ENCODE measurements around the gene CAMK2G.

CAMK2G gene

DNA sequence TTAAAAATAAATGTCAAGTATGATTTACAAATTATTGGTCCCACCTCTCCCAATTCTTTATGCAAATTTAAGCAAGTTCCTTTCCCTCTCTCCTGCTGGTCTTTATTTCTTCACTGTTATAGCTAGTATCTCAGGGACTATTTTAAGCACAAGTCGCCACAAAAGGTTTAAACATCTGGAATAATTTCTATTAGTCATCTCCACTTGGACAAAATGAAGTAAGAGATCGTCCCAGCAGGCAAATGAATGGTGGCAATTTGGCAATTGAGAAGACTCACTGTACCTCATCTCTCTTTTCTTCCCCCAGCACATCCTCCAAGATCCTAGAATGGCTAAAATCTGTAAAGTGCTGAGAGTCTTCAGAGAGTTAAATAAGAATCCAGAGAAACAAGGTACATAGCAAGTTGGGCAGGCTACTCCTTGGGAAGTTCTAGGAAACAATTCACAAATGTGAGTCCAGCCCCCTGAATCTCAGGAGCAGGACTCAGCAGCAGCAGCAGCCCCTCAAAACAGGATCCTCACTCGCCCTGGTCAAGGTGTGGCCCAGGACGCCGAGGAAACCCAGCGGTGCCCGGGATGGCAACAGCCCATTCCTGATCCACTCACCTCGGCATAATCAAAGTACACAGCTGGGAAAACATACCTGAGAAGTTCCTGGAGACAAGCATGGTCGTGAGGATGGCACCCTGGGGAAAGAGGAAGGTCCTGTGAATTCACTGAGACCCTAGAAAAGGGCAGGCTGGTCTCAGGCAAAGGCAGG is 32.6 kb downstream of the CAMK2G start:
- DNase-seq (ENCODE audit: insufficient read length, low spot score): no peak
- FAIRE-seq: no peak
- TF ChIP-seq, protein P1, sequence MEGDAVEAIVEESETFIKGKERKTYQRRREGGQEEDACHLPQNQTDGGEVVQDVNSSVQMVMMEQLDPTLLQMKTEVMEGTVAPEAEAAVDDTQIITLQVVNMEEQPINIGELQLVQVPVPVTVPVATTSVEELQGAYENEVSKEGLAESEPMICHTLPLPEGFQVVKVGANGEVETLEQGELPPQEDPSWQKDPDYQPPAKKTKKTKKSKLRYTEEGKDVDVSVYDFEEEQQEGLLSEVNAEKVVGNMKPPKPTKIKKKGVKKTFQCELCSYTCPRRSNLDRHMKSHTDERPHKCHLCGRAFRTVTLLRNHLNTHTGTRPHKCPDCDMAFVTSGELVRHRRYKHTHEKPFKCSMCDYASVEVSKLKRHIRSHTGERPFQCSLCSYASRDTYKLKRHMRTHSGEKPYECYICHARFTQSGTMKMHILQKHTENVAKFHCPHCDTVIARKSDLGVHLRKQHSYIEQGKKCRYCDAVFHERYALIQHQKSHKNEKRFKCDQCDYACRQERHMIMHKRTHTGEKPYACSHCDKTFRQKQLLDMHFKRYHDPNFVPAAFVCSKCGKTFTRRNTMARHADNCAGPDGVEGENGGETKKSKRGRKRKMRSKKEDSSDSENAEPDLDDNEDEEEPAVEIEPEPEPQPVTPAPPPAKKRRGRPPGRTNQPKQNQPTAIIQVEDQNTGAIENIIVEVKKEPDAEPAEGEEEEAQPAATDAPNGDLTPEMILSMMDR (IDR thresholded peaks at IDR 0.05; ENCODE audit: insufficient read depth, missing control alignments): no peak

DNA sequence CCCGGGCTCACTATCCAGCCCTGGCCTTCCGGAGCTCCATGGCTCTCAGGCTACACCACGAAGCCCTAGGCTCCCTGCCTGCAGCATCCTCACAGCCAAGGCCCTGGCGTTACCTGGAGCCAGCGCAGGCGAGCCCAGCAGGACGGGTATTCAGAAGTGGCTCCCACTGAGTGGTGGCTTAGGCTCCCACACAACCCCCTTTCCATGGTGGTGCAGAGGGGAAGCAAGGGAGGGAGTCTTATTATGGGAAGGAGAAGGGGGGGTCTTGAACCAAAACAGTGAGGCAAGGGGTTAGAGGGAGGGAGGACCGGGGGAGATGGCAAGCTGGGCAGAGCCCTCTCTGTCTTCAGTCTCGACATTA is 33.3 kb downstream of the CAMK2G start:
- TF ChIP-seq, protein P1 (IDR thresholded peaks at IDR 0.05; ENCODE audit: insufficient read depth, missing control alignments): no peak
- no peak for DNase-seq (ENCODE audit: insufficient read length, low spot score)
- FAIRE-seq: no peak

DNA sequence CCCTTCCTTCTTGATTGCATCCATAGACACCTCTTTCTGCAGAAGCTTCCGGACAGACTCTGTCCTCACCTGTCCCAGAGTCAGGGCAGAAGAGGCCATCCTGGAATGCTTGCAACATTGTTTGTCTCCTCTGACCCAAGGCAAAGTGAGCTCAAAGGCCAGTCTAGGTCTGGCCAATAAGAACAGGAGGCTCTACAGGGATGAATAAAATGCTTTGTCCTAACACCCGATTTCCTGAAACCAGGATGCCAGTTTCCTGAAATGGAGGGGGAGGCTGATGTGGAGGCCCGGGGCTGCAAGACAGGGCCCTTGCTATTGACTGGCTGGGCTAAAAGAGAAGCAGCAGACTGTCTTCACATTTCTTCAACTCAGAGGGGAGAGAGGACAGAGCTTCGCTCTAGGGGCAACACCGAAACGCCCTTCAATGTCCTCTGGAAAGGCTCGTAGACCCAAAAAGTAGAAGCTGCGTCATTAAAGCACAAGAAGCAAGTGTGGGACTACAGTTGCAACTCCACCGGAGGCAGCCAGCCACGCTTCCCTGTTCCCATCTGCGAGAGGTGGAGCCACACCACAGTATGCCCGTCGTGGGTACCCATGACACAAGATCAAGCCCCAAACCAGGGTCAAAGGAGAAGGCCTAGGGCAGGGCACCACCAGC is 33.8 kb downstream of the CAMK2G start:
- TF ChIP-seq, protein P1 (IDR thresholded peaks at IDR 0.05; ENCODE audit: insufficient read depth, missing control alignments): no peak
- FAIRE-seq: no peak
- no peak for DNase-seq (ENCODE audit: insufficient read length, low spot score)

DNA sequence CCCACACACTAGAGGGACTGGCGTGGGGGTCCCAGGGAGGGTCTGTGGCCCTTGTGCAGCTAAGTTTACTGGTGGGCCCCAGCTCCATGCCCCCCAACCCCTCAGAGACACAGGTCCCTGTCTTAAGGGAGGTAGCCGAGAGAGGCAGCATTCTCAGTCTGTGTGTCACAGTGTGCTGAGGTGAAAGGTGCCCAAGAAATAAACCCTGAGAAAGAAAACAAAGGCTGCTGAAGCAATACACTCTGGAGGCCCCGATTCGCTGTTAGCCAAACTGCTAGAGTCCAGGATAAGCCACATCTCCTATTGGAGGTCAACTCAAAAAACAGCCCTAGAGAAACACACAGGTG is 34.3 kb downstream of the CAMK2G start:
- TF ChIP-seq, protein P1 (IDR thresholded peaks at IDR 0.05; ENCODE audit: insufficient read depth, missing control alignments): no peak
- no peak for FAIRE-seq
- no peak for DNase-seq (ENCODE audit: insufficient read length, low spot score)

DNA sequence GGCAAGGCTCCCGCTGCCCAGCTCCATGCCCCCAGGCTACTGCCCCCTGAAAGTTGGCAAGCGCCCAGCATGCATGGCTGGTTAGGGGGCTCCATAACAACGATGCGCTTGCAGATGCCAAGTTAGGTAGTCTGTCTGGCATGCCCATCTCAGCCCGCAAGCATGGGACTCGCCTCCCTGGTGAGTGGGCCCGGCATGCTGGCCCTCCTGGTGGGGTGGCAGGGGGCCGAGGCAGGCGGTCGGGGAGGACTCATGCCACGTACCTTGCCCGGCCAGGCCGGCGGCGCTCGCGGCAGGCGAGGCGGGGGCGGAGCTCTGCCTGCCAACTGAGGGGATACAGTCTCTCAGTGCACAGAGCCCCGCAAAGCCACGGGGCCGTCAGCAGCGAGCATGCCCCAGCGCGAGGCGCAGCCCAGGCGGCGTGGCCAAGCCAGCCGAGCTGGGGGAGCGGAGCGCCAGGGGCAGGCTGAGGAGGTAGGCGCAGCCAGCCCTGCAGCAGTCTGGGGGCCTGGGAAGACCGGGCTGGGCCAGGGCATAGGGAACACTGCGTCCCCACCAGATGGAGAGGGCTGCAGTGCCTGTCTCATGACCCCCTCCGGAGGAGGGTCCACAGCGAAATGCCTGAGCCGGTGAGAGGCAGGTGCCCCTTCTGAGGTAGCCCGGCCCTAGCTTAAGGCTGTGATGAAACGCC is 34.9 kb downstream of the CAMK2G start:
- FAIRE-seq (no peak), DNase-seq (ENCODE audit: insufficient read length, low spot score) (no peak)
- TF ChIP-seq, protein P1 (IDR thresholded peaks at IDR 0.05; ENCODE audit: insufficient read depth, missing control alignments): no peak

DNA sequence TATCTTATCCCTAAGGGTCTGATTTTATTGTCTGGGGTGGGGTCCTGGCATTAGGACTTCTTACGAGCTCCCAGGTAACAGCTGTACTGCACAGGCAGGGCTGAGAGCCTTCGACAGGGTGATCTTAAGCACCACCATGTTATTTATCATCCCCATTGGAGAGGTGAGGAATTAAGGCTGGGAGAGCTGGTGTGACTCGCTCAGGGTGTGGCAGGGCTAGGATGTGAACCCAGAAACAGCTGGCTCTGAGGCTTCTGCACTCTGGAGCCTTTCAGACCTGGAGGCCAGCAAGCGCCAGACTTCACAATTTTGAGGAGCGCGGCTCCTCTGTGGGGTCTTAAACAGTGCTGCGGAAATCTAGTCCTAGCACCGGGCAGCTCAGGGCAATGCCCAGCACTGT is 35.5 kb downstream of the CAMK2G start:
- TF ChIP-seq, protein P1 (IDR thresholded peaks at IDR 0.05; ENCODE audit: insufficient read depth, missing control alignments): no peak
- no peak for FAIRE-seq
- no peak for DNase-seq (ENCODE audit: insufficient read length, low spot score)
